Astrocyte (in vitro differentiated cells and primary cell): ENCODE data around the gene MICAL2. TPM values are rescaled to one million over a fixed set of nuclear protein-coding genes. Genes with fewer than 3 reads are reported as not detected.

Source experiments
- DNase-seq: peaks from one replicate; pipeline ENCODE4 v3.0.0-alpha.2; 2010; ENCODE audit warnings: low read depth
- FAIRE-seq: peaks from 2 replicates; lab custom pipeline; 2011; peaks lifted over from hg19 to GRCh38; lab: Jason Lieb, UNC
- H2AFZ ChIP-seq: 2 replicates; pipeline ENCODE4 v1.6.0; 2012; ENCODE audit warnings: low read depth, low read length, inconsistent platforms
- H3K27ac ChIP-seq: 2 replicates; pipeline ENCODE4 v1.5.1; 2011; ENCODE audit warnings: low read depth, low read length, inconsistent platforms
- H3K27me3 ChIP-seq: 2 replicates; pipeline ENCODE4 v1.6.0; 2011; ENCODE audit warnings: low read length, inconsistent platforms; ENCODE audit not compliant: insufficient read depth
- H3K36me3 ChIP-seq: 2 replicates; pipeline ENCODE4 v1.5.1; 2011; ENCODE audit warnings: low read length, inconsistent platforms; ENCODE audit not compliant: insufficient read depth
- H3K4me1 ChIP-seq: 2 replicates; pipeline ENCODE4 v1.5.1; 2011; ENCODE audit warnings: low read length, inconsistent platforms; ENCODE audit not compliant: insufficient read depth
- H3K4me2 ChIP-seq: 2 replicates; pipeline ENCODE4 v1.6.0; 2012; ENCODE audit warnings: low read length, inconsistent platforms
- H3K4me3 ChIP-seq: 2 replicates; pipeline ENCODE4 v1.5.1; 2011; ENCODE audit warnings: low read depth, mild to moderate bottlenecking, low read length, inconsistent platforms; ENCODE audit not compliant: insufficient read depth
- H3K79me2 ChIP-seq: 2 replicates; pipeline ENCODE4 v1.6.0; 2012; ENCODE audit warnings: mild to moderate bottlenecking, low read length, inconsistent platforms; ENCODE audit not compliant: insufficient read depth
- H3K9ac ChIP-seq: 2 replicates; pipeline ENCODE4 v1.6.0; 2012; ENCODE audit warnings: mild to moderate bottlenecking, low read length, inconsistent platforms
- H3K9me3 ChIP-seq: 2 replicates; pipeline ENCODE4 v1.5.1; 2012; ENCODE audit warnings: low read depth, mild to moderate bottlenecking, low read length, inconsistent platforms; ENCODE audit not compliant: insufficient read depth
- H4K20me1 ChIP-seq: 2 replicates; pipeline ENCODE4 v1.6.0; 2012; ENCODE audit warnings: low read length, inconsistent platforms; ENCODE audit not compliant: insufficient read depth
- H3K27ac Mint-ChIP-seq: one replicate; pipeline ENCODE4 v1.8.0; 2021; ENCODE audit warnings: mild to moderate bottlenecking, mixed read lengths; ENCODE audit not compliant: unreplicated experiment
- H3K27me3 Mint-ChIP-seq: one replicate; pipeline ENCODE4 v1.8.0; 2021; ENCODE audit warnings: low read depth, mixed read lengths; ENCODE audit not compliant: unreplicated experiment
- H3K36me3 Mint-ChIP-seq: one replicate; pipeline ENCODE4 v1.8.0; 2021; ENCODE audit warnings: low read depth, mixed read lengths; ENCODE audit not compliant: unreplicated experiment
- H3K4me1 Mint-ChIP-seq: one replicate; pipeline ENCODE4 v1.8.0; 2021; ENCODE audit warnings: low read depth, mixed read lengths; ENCODE audit not compliant: unreplicated experiment
- H3K4me3 Mint-ChIP-seq: one replicate; pipeline ENCODE4 v1.8.0; 2021; ENCODE audit warnings: mild to moderate bottlenecking, moderate library complexity, mixed read lengths; ENCODE audit not compliant: unreplicated experiment
- H3K9me3 Mint-ChIP-seq: one replicate; pipeline ENCODE4 v1.8.0; 2021; ENCODE audit warnings: mild to moderate bottlenecking, mixed read lengths; ENCODE audit not compliant: unreplicated experiment
- EZH2 ChIP-seq: IDR thresholded peaks from 2 replicates; pipeline ENCODE4 v1.6.1; 2012; ENCODE audit warnings: mild to moderate bottlenecking, low read length, inconsistent platforms; ENCODE audit not compliant: insufficient read depth
- total RNA-seq: library from RNA; stranded (reverse); gene quantifications from 2 replicates; pipeline ENCODE4 v1.2.1, GENCODE V29; 2021
- TF ChIP-seq, protein P1 (sequence below): IDR thresholded peaks from 2 replicates; pipeline ENCODE4 v1.5.1; 2011; ENCODE audit warnings: low read depth, mild to moderate bottlenecking, inconsistent platforms, low read length, moderate library complexity; ENCODE audit not compliant: insufficient read depth

The MICAL2 gene
- total RNA-seq, 1 donor from 2014 or later, result 357 TPM

DNA sequence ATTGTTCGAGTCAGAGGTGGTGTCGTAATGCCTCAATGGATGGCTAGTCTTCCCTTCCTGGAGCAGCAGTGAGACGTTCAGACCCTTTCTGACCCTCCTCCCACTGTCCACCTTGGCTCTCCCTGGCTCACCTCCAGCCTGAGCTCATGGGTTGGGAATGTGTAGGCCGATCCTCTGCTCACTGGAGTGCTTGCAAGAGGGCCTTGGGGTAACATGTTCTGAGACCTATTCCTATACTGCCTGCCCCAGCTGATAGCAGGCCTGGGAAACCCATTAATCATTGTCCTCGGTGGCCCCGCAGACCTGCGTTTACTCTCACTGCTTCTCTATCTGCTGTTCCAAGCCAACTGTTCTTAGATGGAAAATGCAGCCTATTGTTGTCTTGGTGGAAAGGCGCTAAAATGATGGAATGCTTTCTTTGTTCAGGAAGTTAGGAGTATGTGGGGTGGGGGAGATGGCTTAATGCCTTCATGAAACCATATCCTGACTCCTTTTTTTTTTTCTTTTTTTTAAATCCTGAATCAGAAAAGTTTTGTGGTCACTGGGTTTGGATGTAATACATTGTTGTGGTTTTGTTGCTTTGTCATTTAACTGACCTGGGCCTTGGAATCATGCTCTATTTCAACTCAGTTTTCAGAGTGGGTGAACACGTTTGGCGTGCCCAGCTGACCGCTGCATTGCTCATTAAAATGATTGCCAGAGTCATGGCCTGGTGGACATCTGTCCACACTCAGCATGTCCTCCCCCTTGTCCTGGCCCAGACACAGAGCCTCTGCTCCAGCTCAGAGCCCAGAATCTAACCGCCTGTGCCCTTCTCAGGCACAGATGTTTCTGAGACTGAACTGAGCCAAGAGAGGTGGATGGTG, 72.5 kb downstream of the MICAL2 start:
- Histone ChIP-seq H3K9me3 (no peaks in the 10 kb centered on the region), H2AFZ (no peak overlapping the region), H3K4me2 (peak overlapping the region; percentile 77), H3K4me1 (peaks cover 89% of the 10 kb centered on the region), H3K79me2 (peaks cover 80% of the 10 kb centered on the region), H4K20me1 (no peaks in the 10 kb centered on the region), H3K4me3 (no peak overlapping the region), H3K9ac (peak overlapping the region; percentile 91), H3K36me3 (peaks cover 16% of the 10 kb centered on the region), H3K27me3 (no peaks in the 10 kb centered on the region), H3K27ac (peak overlapping the region; percentile 100)
- FAIRE-seq, result peak; percentile 92
- Mint-ChIP-seq H3K4me3 (no peak overlapping the region), H3K27me3 (no peaks in the 10 kb centered on the region), H3K9me3 (no peaks in the 10 kb centered on the region), H3K36me3 (peaks cover 37% of the 10 kb centered on the region), H3K4me1 (peaks cover 82% of the 10 kb centered on the region), H3K27ac (peak overlapping the region; percentile 98)
- DNase-seq, result peak; percentile 99
- TF ChIP-seq, protein P1, sequence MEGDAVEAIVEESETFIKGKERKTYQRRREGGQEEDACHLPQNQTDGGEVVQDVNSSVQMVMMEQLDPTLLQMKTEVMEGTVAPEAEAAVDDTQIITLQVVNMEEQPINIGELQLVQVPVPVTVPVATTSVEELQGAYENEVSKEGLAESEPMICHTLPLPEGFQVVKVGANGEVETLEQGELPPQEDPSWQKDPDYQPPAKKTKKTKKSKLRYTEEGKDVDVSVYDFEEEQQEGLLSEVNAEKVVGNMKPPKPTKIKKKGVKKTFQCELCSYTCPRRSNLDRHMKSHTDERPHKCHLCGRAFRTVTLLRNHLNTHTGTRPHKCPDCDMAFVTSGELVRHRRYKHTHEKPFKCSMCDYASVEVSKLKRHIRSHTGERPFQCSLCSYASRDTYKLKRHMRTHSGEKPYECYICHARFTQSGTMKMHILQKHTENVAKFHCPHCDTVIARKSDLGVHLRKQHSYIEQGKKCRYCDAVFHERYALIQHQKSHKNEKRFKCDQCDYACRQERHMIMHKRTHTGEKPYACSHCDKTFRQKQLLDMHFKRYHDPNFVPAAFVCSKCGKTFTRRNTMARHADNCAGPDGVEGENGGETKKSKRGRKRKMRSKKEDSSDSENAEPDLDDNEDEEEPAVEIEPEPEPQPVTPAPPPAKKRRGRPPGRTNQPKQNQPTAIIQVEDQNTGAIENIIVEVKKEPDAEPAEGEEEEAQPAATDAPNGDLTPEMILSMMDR, result no peak
- no peak for TF ChIP-seq EZH2

GRCh38 chr11:12183827-12184620, 73.6 kb downstream of the MICAL2 start:
- peak overlapping the region; percentile 91 for H3K9ac ChIP-seq
- no peaks in the 10 kb centered on the region for H3K9me3 ChIP-seq
- H3K4me1 ChIP-seq, result peaks cover 81% of the 10 kb centered on the region
- peaks cover 84% of the 10 kb centered on the region for H3K4me1 Mint-ChIP-seq
- peaks cover 26% of the 10 kb centered on the region for H3K36me3 ChIP-seq
- H3K4me3 ChIP-seq, result no peak overlapping the region
- no peaks in the 10 kb centered on the region for H3K27me3 Mint-ChIP-seq
- H3K9me3 Mint-ChIP-seq, result no peaks in the 10 kb centered on the region
- DNase-seq, result no peak
- no peaks in the 10 kb centered on the region for H4K20me1 ChIP-seq
- peak overlapping the region; percentile 100 for H3K27ac ChIP-seq
- peaks cover 38% of the 10 kb centered on the region for H3K36me3 Mint-ChIP-seq
- no peak for TF ChIP-seq EZH2
- TF ChIP-seq, protein P1, result no peak
- H3K4me3 Mint-ChIP-seq, result peak overlapping the region; percentile 16
- peak overlapping the region; percentile 98 for H3K27ac Mint-ChIP-seq
- peak overlapping the region; percentile 63 for H3K4me2 ChIP-seq
- FAIRE-seq, result no peak
- no peak overlapping the region for H2AFZ ChIP-seq
- peaks cover 80% of the 10 kb centered on the region for H3K79me2 ChIP-seq
- no peaks in the 10 kb centered on the region for H3K27me3 ChIP-seq
